Measurements from ENCODE around the gene BANP. TPM values are rescaled to one million over a fixed set of nuclear protein-coding genes. Genes with fewer than 3 reads are reported as not detected.

Gene BANP
- total and polyA plus RNA-seq, 2 of the 8 experiments (the other 6 are each of a cell fraction or from before 2014, with no cell fraction given): 25.8 to 39.8 TPM

DNA sequence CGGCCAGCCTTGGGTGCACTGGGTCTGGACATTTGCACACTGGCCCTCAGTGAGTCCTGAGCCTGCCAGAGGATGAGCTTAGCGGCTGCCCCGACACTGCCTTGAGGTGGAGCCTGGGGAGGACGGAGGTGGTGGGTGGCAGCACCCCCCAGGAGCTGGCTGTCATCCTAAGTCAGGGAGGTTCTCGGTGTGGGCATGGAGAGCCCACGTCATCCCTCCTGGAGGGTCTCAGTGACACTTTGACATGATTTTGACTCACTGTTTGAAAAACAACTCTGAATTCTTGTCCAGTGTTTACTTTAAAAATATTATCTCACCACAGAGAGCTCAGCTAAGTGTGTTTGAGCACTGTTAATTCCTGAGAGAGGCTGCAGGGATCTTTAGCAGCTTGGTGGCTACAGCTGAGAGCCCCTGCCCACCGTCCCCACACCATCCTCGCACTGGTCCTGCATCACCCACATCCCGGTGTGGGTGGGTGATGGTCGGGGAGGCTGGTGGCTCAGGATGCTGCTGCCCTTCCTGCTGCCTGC is 63.1 kb downstream of the BANP start:
- Histone ChIP-seq H3K18ac (ENCODE audit: extremely low read depth, low read length) (no peak overlapping the region), H2BK120ac (replicated peaks; ENCODE audit: low read depth, low read length) (no peak overlapping the region), H2BK15ac (ENCODE audit: low read length) (no peak overlapping the region), H3K27ac (ENCODE audit: low read depth, low read length) (no peak overlapping the region), H3K4me1 (replicated peaks in 1 of 4; ENCODE audit: control insufficient read depth in 3 of 4, insufficient read depth in 4 of 4, low read length in 3 of 4) (peaks cover 0 to 9% (median 2%) of the 10 kb centered on the region in 4 experiments; a peak in 5 of 7 replicates), H3K14ac (ENCODE audit: insufficient read length) (no peak overlapping the region), H2AK5ac (ENCODE audit: low read depth, low read length) (no peak overlapping the region), H3K4me2 (ENCODE audit: insufficient read depth in 1 of 2, low read depth in 2 of 2, low read length in 2 of 2) (no peak overlapping the region), H2BK12ac (ENCODE audit: low read depth, low read length) (no peak overlapping the region), H3K36me3 (ENCODE audit: control insufficient read depth in 2 of 4, insufficient read depth in 4 of 4, low read length in 3 of 4) (peaks cover 0 to 6% (median 2%) of the 10 kb centered on the region in 4 experiments; a peak in 5 of 8 replicates), H4K20me1 (replicated peaks in 1 of 2; ENCODE audit: control insufficient read depth in 1 of 2, insufficient read depth in 2 of 2, low read length in 2 of 2) (no peaks in the 10 kb centered on the region), H3K4ac (replicated peaks; ENCODE audit: insufficient read length, low read depth, low read length) (no peak overlapping the region), H3K23ac (ENCODE audit: insufficient read length) (no peak overlapping the region), H4K8ac (ENCODE audit: extremely low read depth, insufficient read depth, low read length) (no peak overlapping the region; the same call in 1 of the 2 replicates), H4K5ac (ENCODE audit: insufficient read length, low read depth, low read length) (no peak overlapping the region), H2AFZ (ENCODE audit: low read length) (no peak overlapping the region), H3K4me3 (ENCODE audit: extremely low read depth in 1 of 4, insufficient read depth in 2 of 4, low read depth in 3 of 4, low read length in 4 of 4) (no peak overlapping the region), H3K9me3 (ENCODE audit: insufficient read depth in 2 of 2, low read depth in 1 of 2, low read length in 1 of 2) (peaks cover 0 to 8% of the 10 kb centered on the region in 2 experiments; a peak in 2 of 4 replicates), H2BK5ac (ENCODE audit: low read depth, low read length) (0 out of 2 replicates have a peak overlapping the region, but pooled peaks have one; percentile 54), H4K91ac (replicated peaks; ENCODE audit: insufficient read length, low read length) (no peak overlapping the region), H3K79me1 (ENCODE audit: low read depth, low read length) (0 out of 2 replicates have a peak, but pooled peaks cover 7% of the 10 kb centered on the region), H3K23me2 (ENCODE audit: low read depth, low read length) (no peaks in the 10 kb centered on the region), H3K9ac (replicated peaks in 1 of 4; ENCODE audit: extremely low read depth in 1 of 4, low read depth in 3 of 4, low read length in 3 of 4) (no peak overlapping the region), H3K79me2 (ENCODE audit: control insufficient read depth in 1 of 2, insufficient read depth in 2 of 2, low read length in 2 of 2) (no peaks in the 10 kb centered on the region; a peak in 1 of 4 replicates), H2BK20ac (ENCODE audit: low read length) (no peak overlapping the region), H3K27me3 (replicated peaks in 1 of 4; ENCODE audit: control insufficient read depth in 3 of 4, extremely low read depth in 1 of 4, insufficient read depth in 3 of 4, low read length in 3 of 4) (no peaks in the 10 kb centered on the region), H3K56ac (replicated peaks; ENCODE audit: insufficient read length, low read depth, low read length) (no peak overlapping the region)
- DNase-seq (ENCODE audit: low read depth in 1 of 2, low spot score in 2 of 2) (no peak), FAIRE-seq (no peak)
- CTCF ChIA-PET (ENCODE audit: partially characterized antibody): interaction anchor here (0.6 to 2.1 kb wide), 5 partner anchors 9 to 476 kb away, joined by 3 to 4 read pairs (median 3); no protein-coding TSS in a partner anchor
- 89% methylated on average over 10 of the region's 10 CpGs; no CpG with 5 or more reads in 1 of the 2 experiments for WGBS, 2 experiments (ENCODE audit: extremely low coverage in 1 of 2, insufficient coverage in 1 of 2, insufficient read length in 1 of 2, insufficient replicate concordance in 2 of 2, low coverage in 1 of 2, low lambda C conversion rate in 2 of 2, missing lambda C conversion rate in 1 of 2)
- POLR2A ChIA-PET (ENCODE audit: partially characterized antibody): no interaction called here
- no peak for TF ChIP-seq SP2 (IDR thresholded peaks at IDR 0.05; ENCODE audit: low read length)
